Measurements from ENCODE around the gene BANP.
A peak's percentile ranks its signal among the peaks of the same experiment; 100 is the strongest.
"Not testable (repeated sequence)": the region's sequence is repeated elsewhere in the genome, so short reads cannot be mapped to it uniquely, and the experiment has no call there.

Gene BANP

DNA sequence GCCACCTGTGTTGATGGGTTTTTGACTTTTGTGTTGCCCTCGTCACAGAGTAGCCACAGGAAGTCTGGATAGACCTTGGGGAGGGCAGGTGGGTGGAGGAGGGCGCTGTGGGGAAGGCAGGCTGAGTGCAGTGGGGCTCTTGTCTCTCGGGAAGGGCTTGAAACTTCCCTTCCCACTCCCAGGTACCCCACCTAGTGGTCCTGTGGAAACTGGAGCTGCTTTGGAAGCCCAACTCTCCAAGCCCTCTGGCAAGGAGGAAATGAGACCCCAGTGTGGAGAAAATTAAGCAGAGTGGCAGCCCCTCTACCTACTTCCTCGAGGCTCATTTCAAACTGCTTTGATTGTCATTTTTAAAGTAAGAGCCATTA is 24.1 kb upstream of the BANP start:
- DNase-seq, result no peak

DNA sequence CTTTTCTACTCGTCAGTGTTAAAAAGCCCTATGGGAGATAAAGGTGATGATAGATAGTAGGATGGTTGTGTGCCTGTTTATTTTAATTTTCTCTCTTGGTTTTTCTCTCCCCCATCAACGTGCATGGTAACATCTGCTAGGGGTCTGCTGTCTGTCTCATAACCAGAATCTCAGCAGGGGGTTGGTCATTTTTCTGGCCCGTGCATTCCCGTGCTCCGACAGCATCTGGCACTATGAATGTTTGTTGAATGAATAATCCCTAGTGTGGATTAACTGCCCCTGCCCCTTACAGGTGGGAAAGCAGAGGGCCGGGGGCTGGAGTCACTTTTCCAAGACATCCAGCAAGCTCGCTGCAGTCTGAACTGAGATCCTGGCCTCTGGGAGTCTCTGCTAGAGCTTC is 21.2 kb upstream of the BANP start:
- DNase-seq, result peak; percentile 60

DNA sequence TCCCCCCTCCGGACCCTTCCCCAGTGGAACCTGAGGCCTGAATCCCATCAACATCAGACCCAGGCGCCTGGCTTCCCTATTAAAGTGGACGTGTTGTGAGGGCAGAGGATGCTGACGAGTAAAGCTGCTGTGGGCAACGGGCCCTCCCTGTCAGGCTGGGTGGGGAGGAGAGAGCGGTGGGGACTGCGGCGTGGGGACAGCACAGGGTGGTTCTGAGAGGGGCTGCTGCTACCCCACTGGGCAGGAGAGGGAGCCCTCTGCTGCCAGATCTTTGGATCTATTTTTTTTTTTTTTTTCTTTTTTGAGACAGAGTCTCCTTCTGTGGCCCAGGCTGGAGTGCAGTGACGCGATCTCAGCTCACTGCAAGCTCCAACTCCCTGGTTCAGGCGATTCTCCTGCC is 20.8 kb upstream of the BANP start:
- DNase-seq, result no peak

DNA sequence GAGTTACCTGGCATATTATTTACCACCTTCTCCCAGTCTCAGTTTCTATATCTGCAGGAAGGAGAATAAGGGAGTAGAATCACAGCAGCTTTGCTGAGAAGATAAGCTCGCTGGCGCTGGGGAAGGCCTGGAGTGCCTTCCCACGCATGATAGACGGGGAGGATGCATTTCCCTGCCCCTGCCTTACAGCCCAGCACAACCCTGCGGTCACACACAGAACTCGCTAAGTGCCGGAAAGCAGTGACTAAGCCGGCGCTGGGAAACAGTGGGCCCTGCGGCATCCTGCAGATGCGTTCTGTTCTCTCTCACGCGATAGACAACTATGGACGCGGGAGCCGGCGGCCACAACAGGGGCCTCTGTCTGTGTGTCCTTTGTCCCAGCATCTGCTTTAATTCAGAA is 19.7 kb upstream of the BANP start:
- no peak for DNase-seq

DNA sequence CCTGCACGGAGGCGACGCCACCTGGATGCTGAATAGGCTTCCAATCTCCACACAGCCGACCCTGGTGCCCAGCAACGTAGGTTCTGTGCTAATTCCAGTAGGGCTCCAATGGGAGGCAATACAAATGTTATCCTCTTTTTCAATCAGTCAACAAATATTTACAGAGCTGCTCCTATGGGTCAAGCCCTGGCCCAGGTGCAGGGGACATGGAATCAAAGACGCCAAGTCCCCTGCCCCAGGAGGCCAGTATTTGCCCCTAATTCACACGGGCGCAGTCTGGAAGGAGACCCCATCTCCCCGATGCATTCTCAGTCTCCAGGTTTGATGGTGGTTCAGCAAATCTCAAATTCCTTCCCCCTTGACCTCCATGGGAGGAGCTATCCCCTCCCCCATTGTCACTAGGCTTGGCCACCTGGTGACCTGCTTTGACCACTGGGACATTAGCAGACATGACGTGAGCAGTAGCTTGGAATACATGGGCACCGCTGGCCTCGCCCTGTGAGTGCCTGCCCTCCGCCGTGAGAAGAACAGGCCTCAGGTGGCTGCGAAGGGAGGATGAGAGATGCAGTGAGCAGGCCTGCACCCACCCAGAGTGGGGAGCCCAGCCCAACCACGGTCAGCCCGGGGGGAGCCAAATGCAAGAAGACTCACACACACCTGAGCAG is 18.6 kb upstream of the BANP start:
- not testable (repeated sequence) for DNase-seq

DNA sequence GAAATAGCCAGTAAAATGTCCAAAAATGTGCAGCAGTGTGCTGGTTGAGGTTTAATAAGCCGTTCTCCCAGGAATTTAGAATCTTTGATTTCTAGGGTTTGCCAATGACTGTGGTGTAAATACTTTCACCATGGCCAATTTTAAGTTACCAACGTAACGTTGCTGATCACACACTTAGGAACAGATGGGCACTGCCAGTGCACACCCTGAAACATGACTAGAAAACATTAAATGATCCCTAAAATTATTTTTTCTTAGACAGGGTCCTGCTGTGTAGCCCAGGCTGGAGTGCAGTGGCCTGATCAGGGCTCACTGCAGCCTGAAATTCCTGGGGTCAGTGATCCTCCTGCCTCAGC is 18.1 kb upstream of the BANP start:
- no peak for DNase-seq

DNA sequence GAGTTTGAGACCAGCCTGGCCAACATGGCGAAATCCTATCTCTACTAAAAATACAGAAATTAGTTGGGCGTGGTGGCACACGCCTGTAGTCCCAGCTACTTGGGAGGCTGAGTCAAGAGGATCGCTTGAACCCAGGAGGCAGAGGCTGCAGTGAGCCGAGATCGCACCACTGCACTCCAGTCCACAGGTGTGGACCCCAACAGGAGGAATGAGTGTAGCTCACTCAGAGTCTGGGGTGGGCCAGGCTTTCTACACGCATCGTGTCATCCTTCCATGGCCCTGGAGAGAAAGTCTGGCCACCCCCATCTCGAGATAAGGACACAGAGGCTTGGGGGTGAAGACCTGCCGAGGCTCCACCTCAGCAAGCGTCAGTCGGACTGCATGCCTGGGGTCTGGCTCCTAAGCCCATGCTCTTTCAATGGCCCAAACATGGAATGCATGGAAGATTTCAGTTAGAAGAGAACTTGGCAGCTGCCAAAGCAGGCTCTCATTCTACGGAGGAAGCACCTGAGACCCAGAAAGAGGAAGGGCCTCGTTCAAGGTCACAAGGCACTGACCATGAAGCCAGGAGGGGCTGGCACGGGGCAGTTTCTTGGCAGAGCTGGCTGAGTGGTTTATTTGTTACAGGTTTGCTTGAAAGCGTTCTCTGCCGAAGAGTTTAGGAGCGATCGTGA is 16.3 kb upstream of the BANP start:
- not testable (repeated sequence) for DNase-seq

DNA sequence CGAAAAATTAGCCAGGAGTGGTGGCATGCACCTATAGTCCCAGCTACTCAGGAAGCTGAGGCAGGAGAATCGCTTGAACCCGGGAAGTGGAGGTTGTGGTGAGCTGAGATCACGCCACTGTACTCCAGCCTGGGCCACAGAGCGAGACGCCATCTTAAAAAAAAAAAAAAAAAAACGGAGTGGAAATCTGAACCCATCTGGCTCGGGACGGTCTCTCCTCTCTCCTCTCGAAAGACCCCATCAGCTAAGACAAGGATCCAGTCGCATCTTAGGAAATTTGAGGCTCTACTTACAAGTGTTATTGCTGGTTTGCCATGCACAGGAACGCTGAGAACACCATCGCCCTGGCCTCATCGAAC is 15.2 kb upstream of the BANP start:
- not testable (repeated sequence) for DNase-seq

DNA sequence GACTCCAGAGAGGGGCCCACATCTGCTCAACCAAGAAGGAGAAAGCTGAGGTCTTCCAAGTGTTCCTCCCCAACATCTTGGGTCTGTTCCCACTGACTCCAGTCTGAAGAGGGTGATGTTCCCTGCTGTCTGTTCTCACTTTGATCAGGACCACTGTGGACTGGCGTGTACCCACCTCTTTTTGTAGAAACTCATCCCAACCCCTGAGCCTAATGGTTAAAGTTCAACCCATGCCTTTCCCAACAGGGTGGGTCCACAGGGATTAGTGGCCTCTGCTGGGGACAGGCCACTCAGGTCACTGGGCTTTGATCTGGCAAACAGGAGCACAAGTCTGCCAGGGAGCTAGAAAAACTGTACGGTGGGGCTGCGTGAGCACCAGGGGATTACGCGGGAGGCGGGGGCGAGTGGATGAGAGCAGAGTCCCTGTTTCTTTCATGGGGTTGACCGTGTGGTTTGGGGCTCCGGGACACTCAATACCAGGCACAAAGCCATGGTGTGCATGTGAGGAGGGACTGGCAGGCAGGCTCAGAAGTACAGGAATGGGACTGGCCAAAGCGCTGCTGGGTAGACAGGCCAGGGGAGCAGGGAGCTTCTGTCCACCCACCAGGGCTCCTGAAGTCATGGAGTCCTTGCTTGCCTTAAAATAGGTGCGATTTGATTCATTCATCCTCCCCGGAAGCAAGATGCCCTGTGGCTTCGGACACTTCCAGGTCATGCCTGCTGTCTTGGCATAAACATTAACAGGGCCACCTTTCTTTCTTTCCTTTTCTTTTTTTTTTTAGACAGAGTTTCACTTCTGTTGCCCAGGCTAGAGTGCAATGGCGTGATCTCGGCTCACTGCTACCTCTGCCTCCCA is 14.6 kb upstream of the BANP start, which contains the start of gene CA5A:
TSS of gene CA5A (minus strand) at position 155 of the 856 bp plus-strand sequence. CDS start at position 76, 79 bp downstream.
- DNase-seq, result no peak

DNA sequence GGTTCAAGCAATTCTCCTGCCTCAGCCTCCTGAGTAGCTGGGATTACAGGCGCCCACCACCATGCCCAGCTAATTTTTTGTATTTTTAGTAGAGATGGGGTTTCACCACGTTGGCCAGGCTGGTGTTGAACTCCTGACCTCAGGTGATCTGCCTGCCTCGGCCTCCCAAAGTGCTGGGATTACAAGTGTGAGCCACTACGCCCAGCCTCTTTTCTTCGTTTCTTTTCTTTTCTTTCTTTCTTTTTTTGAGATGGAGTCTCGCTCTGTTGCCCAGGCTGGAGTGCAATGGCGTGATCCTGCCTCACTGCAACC is 14.0 kb upstream of the BANP start:
- not testable (repeated sequence) for DNase-seq

DNA sequence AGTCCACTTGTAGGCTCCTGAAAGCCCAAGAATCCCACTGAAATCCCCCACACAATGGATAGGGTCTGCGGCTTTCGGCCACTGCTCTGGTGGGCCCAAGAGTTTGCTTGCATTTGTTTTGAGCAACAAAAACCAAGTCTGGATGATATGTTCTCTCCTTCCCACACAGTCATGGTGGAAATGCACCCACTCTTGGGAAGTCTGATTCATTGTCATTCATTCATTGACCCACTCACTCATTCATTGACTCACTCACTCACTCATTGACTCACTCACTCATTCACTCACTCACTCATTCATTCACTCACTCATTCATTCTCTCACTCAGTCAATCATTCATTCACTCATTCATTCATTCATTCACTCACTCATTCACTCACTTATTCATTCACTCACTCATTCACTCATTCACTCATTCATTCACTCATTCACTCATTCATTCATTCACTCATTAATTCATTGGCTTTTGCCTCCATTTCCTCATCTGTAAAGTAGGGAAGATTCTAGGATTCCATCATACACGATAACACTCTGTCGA is 12.8 kb upstream of the BANP start:
- no peak for DNase-seq

DNA sequence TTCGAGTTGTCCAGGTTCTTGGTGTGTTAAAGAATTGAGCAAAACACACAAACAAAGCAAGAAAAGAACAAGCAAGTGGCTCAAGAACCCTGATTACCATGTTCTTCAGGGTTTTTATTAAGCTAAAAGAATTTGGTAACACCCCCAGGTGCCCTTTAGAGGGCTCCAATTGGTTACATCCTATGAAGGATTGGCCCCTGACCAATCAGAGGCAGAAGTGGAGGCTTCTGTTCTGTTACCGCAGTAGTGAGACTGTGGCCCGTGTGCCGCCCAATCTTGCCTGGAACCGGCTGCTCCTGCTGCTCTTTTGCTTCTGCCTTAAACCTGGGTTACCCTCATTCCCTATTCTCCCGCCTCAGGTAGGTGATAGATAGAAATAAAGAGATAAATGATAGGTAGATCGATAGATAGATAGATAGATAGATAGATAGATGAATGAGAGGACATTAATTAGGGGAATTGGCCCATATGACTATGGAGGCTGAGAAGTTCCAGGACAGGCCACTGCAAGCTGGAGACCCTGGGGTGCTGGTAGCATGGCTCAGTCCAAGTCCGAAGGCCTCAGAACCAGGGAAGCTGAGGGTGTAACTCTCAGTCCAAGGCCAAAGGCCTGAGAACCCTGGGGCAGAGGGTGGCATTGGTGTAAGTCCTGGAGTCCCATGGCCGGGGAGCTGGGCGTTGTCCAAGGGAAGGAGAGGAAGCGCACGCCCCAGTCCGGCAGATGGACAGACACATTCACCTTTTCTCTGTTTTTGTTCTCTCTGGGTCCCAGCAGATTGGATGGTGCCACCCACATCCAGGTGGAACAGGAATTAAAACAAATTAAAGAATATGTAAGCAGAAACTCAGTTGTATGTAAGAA is 11.4 kb upstream of the BANP start:
- DNase-seq, result no peak

DNA sequence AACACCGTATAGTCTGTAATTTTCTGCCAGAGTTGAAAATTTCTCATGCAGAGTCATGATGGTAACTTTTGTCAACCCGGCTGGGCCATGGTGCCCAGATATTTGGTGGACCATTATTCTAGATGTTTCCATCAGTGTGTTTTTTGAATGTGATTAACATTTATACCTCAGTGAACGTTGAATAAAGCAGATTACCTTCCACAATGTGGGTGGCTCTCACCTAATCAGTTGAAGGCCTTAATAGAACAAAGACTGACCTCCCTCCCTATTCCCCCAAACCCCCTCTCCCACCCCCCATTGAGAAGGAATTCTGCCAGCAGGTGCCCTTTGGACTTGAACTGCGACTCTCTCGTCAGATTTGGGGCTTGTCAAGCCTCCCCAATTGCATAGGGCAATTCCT is 8.6 kb upstream of the BANP start:
- no peak for DNase-seq

DNA sequence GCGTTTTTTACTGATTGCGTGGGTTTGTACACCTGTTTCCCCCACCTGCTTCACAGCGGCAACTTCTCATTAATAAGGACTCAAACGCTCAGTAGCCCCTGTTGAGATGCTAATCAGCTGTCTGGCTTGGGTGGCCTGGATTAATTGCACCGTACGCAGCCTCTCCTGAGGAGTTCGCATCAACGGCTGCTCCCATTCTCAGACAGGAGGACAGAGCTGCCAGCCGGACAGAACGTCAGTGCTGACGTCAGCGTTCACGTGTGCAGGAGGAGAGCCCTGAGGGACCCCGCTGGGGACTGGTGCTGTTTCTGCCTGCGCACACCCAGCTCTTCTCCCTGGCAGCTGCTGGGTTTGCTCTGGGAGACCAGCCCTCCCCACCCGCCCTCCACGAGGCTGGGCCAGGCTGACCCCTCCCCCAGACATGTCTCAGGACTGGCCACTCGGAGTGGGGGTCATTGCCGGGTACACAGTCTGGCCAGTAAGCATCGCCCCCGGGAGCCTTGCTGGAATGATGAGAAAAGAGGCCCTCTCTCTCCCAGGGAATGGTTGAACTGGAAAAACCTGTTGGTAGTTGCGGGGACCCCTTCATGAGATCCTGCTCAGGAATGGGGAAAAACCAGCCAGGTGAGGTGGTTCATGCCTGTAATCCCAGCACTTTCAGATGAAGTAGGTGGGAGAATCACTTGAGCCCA is 5.7 kb upstream of the BANP start:
- DNase-seq, result peak; percentile 24

DNA sequence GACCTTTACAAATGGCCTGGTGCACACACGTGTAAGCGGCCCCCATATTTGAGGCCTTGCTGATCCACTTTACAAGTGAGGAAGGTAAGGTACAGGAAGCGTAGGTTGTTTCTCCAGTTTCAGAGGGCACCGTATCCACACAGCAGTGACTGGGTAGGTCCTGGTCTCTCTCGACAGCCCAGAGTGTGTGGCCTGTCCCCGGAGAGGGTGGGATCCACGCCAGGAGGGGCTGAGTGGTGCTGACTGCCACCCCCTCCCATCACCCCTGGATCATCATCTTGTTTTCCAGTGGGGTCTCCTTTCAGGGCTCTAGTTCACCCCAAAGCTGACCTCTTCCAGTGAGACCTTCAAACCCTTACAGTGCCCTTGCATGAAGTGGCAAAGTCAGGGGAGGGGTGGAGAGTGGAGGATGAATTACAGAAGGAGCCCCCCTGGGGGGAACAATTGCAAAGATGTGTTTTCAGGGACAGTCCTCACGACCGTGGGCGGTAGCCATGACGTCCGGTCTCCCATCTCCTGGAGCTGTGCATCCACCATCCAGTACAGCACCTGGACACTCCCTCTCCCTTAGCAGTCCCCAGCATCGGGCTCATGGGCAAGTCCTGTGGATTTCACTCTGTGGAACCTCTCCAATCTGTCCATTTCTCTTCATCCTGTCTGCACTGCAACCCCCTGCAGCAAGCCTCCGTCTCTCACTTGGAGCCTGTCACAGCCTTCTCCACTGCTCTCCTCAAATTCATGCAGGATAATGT is 4.5 kb upstream of the BANP start:
- no peak for DNase-seq

DNA sequence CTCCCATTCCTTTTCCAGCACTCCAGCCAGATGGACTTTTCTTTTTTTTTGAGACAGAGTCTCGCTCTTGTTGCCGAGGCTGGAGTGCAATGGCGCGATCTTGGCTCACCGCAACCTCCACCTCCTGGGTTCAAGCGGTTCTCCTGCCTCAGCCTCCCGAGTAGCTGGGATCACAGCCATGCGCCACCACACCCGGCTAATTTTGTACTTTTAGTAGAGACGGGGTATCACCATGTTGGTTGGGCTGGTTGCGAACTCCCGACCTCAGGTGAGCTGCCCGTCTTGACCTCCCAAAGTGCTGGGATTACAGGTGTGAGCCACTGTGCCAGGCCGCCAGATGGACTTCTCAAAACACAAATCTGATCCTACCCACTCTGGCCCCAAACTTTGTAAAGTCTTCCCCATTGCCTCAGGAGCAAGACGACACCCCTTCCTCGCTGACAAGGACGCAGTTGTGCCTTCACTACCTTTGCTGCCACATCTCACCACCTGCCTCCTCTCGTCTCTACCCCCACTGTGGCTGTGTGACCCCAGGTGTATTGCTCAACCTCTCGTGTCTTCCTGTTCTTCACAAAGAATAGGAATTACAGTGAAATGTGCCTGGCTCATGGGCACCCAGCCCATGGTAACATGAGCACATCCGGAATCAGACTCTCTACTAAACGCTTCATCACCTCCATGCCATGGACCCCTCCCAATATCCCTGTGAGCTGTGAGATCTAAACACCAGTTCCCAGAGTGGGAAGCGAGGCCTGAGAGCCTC is 3.7 kb upstream of the BANP start:
- no peak for DNase-seq

DNA sequence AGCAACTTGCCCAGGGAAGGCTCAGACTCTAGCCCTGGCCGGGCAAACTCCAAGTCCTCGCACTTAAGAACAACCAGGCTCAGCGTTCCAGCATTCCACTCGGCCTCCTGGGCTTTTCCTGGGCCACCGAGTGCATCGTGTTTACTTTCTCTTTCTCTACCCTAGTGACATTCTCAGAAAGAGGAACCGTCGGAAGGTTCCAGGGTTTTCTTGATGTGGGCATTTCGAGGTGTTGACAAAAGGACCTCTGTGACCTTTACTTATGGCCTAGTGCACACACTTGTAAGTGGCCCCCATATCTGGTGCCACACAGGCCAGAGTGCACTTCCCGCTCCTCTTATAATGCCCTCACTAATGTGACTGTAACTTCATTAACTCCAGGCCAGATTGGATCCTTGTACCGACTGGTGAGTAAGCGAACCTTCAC is 3.1 kb upstream of the BANP start:
- DNase-seq, result no peak

DNA sequence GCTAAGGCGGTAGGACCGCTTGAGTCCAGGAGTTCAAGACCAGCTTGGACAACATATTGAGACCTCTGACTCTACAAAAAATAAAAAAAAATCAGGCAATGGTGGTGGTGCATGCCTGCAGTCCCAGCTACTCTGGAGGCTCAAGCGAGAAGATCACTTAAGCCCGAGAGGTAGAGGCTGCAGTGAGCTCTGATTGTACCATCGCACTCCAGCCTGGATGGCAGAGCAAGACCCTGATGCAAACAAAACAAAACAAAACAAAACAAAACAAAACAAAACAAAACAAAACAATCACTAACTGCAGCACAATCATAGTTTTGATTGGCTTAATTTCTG is 2.5 kb upstream of the BANP start:
- no peak for DNase-seq

DNA sequence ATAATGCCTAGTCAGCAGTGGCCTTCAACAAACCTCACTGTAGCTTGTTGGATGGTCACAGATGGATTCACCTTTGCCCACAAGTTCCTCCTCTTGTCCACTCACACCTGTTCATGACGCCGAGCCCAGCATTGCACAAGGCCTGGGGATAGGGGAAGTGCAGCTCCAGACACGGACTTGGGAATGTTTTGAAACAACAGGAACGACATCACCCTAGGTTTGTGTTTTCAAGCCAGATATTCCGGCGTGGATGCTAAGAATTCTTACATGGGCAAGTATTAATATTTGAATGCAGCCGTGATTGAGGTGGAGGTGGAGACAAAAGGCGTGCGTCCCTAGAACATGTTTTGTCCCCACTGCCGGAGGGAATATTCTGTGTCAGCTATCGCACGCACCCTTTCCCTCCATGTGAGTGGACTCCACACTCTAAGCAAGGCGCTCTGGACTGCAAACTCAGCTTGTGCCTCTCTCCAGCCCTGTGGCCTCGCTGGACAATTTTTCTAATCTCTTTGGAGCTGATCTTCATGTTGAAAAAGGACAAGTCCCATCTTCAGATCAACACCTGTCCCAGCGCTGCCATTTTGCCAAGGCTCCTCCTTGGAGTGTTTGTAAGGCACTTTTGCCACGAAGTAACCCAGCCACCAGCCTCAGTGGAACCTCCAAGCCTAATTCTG is 2.0 kb upstream of the BANP start:
- no peak for DNase-seq

Data from fibroblast of skin of back (primary cell).